HG03432 (cell line): ENCODE results near the gene MINDY4B.
A peak's percentile ranks its signal among the peaks of the same experiment; 100 is the strongest.
"Not testable (repeated sequence)": the region's sequence is repeated elsewhere in the genome, so short reads cannot be mapped to it uniquely, and the experiment has no call there.

Experiments
- ATAC-seq: cut with Tn5 transposase; IDR thresholded peaks from one replicate; pipeline ENCODE4 v1.9.1; 2021; ENCODE audit warnings: mild to moderate bottlenecking, moderate library complexity; ENCODE audit not compliant: unreplicated experiment

The MINDY4B gene

GRCh38 chr3:150899141-150899540 lies 6.1 kb downstream of the MINDY4B start:
- no peak for ATAC-seq

GRCh38 chr3:150898046-150898754 lies 7.0 kb downstream of the MINDY4B start:
- ATAC-seq, result no peak

- ATAC-seq, result no peak
Measured at GRCh38 chr3:150897592-150897991, 7.6 kb downstream of the MINDY4B start.

- ATAC-seq, result no peak
Measured at GRCh38 chr3:150890831-150891230, 14.4 kb downstream of the MINDY4B start.

- no peak for ATAC-seq
Measured at GRCh38 chr3:150890295-150890694, 14.9 kb downstream of the MINDY4B start.

- ATAC-seq, result no peak
Measured at GRCh38 chr3:150889106-150889505, 16.1 kb downstream of the MINDY4B start.

GRCh38 chr3:150887031-150887430 lies 18.2 kb downstream of the MINDY4B start:
- no peak for ATAC-seq

- no peak for ATAC-seq
Measured at GRCh38 chr3:150885535-150885934, 19.7 kb downstream of the MINDY4B start.

- ATAC-seq, result no peak
Measured at GRCh38 chr3:150878996-150879575, 26.2 kb downstream of the MINDY4B start.

- no peak for ATAC-seq
Measured at GRCh38 chr3:150878290-150878689, 26.9 kb downstream of the MINDY4B start.

GRCh38 chr3:150877303-150877702 lies 27.9 kb downstream of the MINDY4B start:
- ATAC-seq, result no peak

- ATAC-seq, result no peak
Measured at GRCh38 chr3:150876611-150877265, 28.5 kb downstream of the MINDY4B start.

- ATAC-seq, result peak; percentile 75
Measured at GRCh38 chr3:150875548-150875947, 29.7 kb downstream of the MINDY4B start.

GRCh38 chr3:150874666-150875219 lies 30.5 kb downstream of the MINDY4B start:
- no peak for ATAC-seq

- ATAC-seq, result no peak
Measured at GRCh38 chr3:150871192-150871591, 34.0 kb downstream of the MINDY4B start.

GRCh38 chr3:150870406-150870805 lies 34.8 kb downstream of the MINDY4B start:
- ATAC-seq, result no peak

GRCh38 chr3:150868282-150868681 lies 37.0 kb downstream of the MINDY4B start:
- ATAC-seq, result no peak

GRCh38 chr3:150867434-150867833 lies 37.8 kb downstream of the MINDY4B start:
- no peak for ATAC-seq

GRCh38 chr3:150863921-150864320 lies 41.3 kb downstream of the MINDY4B start:
- not testable (repeated sequence) for ATAC-seq

GRCh38 chr3:150861851-150862250 lies 43.4 kb downstream of the MINDY4B start:
- ATAC-seq, result no peak

GRCh38 chr3:150857936-150858335 lies 47.3 kb downstream of the MINDY4B start:
- ATAC-seq, result not testable (repeated sequence)

GRCh38 chr3:150850191-150850590 lies 55.0 kb downstream of the MINDY4B start:
- no peak for ATAC-seq
